HCT116 (cell line): ENCODE measurements around the gene RAB11FIP2. TPM values are rescaled to one million over a fixed set of nuclear protein-coding genes. Genes with fewer than 3 reads are reported as not detected.

ENCODE experiments used
- ATAC-seq: fragments of 200-7000 bp; cut with Tn5 transposase; 2 replicates; pipeline ENCODE4 v1.9.1; 2020; ENCODE audit warnings: mild to moderate bottlenecking, moderate library complexity
- BruUV-seq: library from RNA; stranded (reverse); fragments of 400-500 nt; replicated peaks from 2 replicates; lab custom pipeline; 2021; lab: Mats Ljungman, UMichigan
- CTCF ChIA-PET: fragments of 300-600 bp; sonication (Branson Sonifier 250); formaldehyde crosslinking; loops from one replicate; lab custom pipeline; 2021; ENCODE audit warnings: antibody characterized with exemption; lab: Charles Lee
- POLR2A ChIA-PET: fragments of 300-600, 350-600 bp; sonication (Branson Sonifier 250); formaldehyde crosslinking; loops from one replicate; lab custom pipeline; 2021; ENCODE audit warnings: antibody characterized with exemption; lab: Charles Lee
- RAD21 ChIA-PET, 2 experiments: fragments of 300-600 bp; sonication (Branson Sonifier 250); formaldehyde crosslinking; loops; one replicate each; lab custom pipeline; 2023; ENCODE audit warnings: low total read pairs in 2 of 2; ENCODE audit not compliant: uncharacterized antibody in 2 of 2, unreplicated experiment in 2 of 2, low non-redundant PET in 1 of 2; lab: Charles Lee
- DNase-seq: peaks from one replicate; pipeline ENCODE4 v3.0.0-alpha.2; 2010; ENCODE audit warnings: low read depth, low spot score
- H2AFZ ChIP-seq: fragments of 200-600 bp; shearing (Covaris generic), sonication (generic); 2 replicates; pipeline ENCODE4 v1.6.1; 2017; ENCODE audit warnings: low read depth, mixed run types, mixed read lengths, antibody characterized with exemption, low read length; ENCODE audit not compliant: poor library complexity, severe bottlenecking
- H3K27ac ChIP-seq: 2 replicates; pipeline ENCODE4 v1.5.1; 2012; ENCODE audit warnings: low read depth, low read length
- H3K27me3 ChIP-seq: fragments of 200-600 bp; sonication (generic); 2 replicates; pipeline ENCODE4 v1.6.1; 2016; ENCODE audit warnings: mixed run types, low read length, mixed read lengths; ENCODE audit not compliant: insufficient read depth
- H3K36me3 ChIP-seq, 2 experiments: fragments of 200-500 bp in 1 of 2; fragments of 200-600 bp in 1 of 2; sonication (Bioruptor generic) in 1 of 2; sonication (generic) in 1 of 2; 2 replicates each; pipeline versions ENCODE4 v1.5.1 to v1.6.1; 2014 to 2016; ENCODE audit warnings: low read length in 2 of 2, inconsistent platforms in 1 of 2, mixed read lengths in 1 of 2, mixed run types in 1 of 2; ENCODE audit not compliant: insufficient read depth in 2 of 2, control insufficient read depth in 1 of 2
- H3K4me1 ChIP-seq, 2 experiments: fragments of 200-600 bp in 1 of 2; sonication (generic) in 1 of 2; 2 replicates each; pipeline versions ENCODE4 v1.5.1 to v1.6.1; 2012 to 2017; ENCODE audit warnings: low read length in 2 of 2, inconsistent platforms in 1 of 2, mild to moderate bottlenecking in 1 of 2, mixed read lengths in 1 of 2, mixed run types in 1 of 2, moderate library complexity in 1 of 2; ENCODE audit not compliant: insufficient read depth in 2 of 2, control insufficient read depth in 1 of 2
- H3K4me2 ChIP-seq: fragments of 200-600 bp; sonication (generic); 2 replicates; pipeline ENCODE4 v1.6.1; 2017; ENCODE audit warnings: mixed run types, low read length, mixed read lengths
- H3K4me3 ChIP-seq, 2 experiments: fragments of 200-600 bp in 1 of 2; sonication (generic) in 1 of 2; replicated peaks in 1 of 2; 2 replicates each; pipeline ENCODE4 v1.5.1; 2011 to 2016; ENCODE audit warnings: low read length in 2 of 2, control low read depth in 1 of 2, low read depth in 1 of 2, mild to moderate bottlenecking in 1 of 2, mixed read lengths in 1 of 2, mixed run types in 1 of 2
- H3K79me2 ChIP-seq: fragments of 200-600 bp; sonication (generic); 2 replicates; pipeline ENCODE4 v1.6.1; 2017; ENCODE audit warnings: mild to moderate bottlenecking, mixed run types, low read length, moderate library complexity, mixed read lengths; ENCODE audit not compliant: insufficient read depth
- H3K9ac ChIP-seq: fragments of 200-600 bp; sonication (generic); 2 replicates; pipeline ENCODE4 v1.6.1; 2016; ENCODE audit warnings: low read length, mixed read lengths
- H3K9me2 ChIP-seq: fragments of 200-600 bp; sonication (generic), shearing (Covaris generic); 2 replicates; pipeline ENCODE4 v1.6.1; 2017; ENCODE audit warnings: mixed run types, mild to moderate bottlenecking, moderate library complexity; ENCODE audit not compliant: insufficient read depth
- H3K9me3 ChIP-seq, 2 experiments: fragments of 200-500 bp in 1 of 2; fragments of 200-600 bp in 1 of 2; sonication (Bioruptor generic) in 1 of 2; sonication (generic) in 1 of 2; 2 replicates each; pipeline ENCODE4 v1.6.1; 2014 to 2017; ENCODE audit warnings: low read length in 2 of 2, mixed read lengths in 2 of 2, inconsistent platforms in 1 of 2, low read depth in 1 of 2, mild to moderate bottlenecking in 1 of 2, mixed run types in 1 of 2, moderate library complexity in 1 of 2; ENCODE audit not compliant: control insufficient read depth in 1 of 2, insufficient read depth in 1 of 2
- H4K20me1 ChIP-seq: fragments of 200-600 bp; sonication (generic), shearing (Covaris generic); 2 replicates; pipeline ENCODE4 v1.6.1; 2017; ENCODE audit warnings: mixed run types, mild to moderate bottlenecking, moderate library complexity; ENCODE audit not compliant: insufficient read depth
- CBX3 ChIP-seq: IDR thresholded peaks from 2 replicates; pipeline ENCODE4 v1.6.1; 2012; ENCODE audit warnings: low read depth
- CEBPB ChIP-seq: IDR thresholded peaks from 2 replicates; pipeline ENCODE4 v1.6.1; 2012; ENCODE audit warnings: low read depth
- EGR1 ChIP-seq: IDR thresholded peaks from 2 replicates; pipeline ENCODE4 v1.6.1; 2012; ENCODE audit warnings: low read depth
- ELF1 ChIP-seq: IDR thresholded peaks from 2 replicates; pipeline ENCODE4 v1.6.1; 2012; ENCODE audit warnings: low read depth, borderline replicate concordance
- EZH2 ChIP-seq: fragments of 200-600 bp; sonication (generic); IDR thresholded peaks from 2 replicates; pipeline ENCODE4 v1.6.1; 2017; ENCODE audit warnings: antibody characterized with exemption, mixed run types
- FOSL1 ChIP-seq: IDR thresholded peaks from 2 replicates; pipeline ENCODE4 v1.6.1; 2012; ENCODE audit warnings: low read depth
- JUND ChIP-seq: IDR thresholded peaks from 2 replicates; pipeline ENCODE4 v1.6.1; 2012
- POLR2AphosphoS5 ChIP-seq: IDR thresholded peaks from 2 replicates; pipeline ENCODE4 v1.6.1; 2011; ENCODE audit warnings: mild to moderate bottlenecking, low read depth, low read length, moderate library complexity
- RAD21 ChIP-seq: IDR thresholded peaks from 2 replicates; pipeline ENCODE4 v1.6.1; 2012; ENCODE audit warnings: low read depth, mild to moderate bottlenecking
- SIN3A ChIP-seq: IDR thresholded peaks from 2 replicates; pipeline ENCODE4 v1.6.1; 2012; ENCODE audit warnings: low read depth
- SRF ChIP-seq: IDR thresholded peaks from 2 replicates; pipeline ENCODE4 v1.6.1; 2012; ENCODE audit warnings: low read depth
- TCF7L2 ChIP-seq: IDR thresholded peaks from 2 replicates; pipeline ENCODE4 v1.7.0; 2011; ENCODE audit warnings: borderline replicate concordance, inconsistent platforms; ENCODE audit not compliant: insufficient read depth, insufficient read length; ENCODE audit errors: extremely low read depth
- YY1 ChIP-seq: IDR thresholded peaks from 2 replicates; pipeline ENCODE4 v1.6.1; 2011; ENCODE audit warnings: low read length, low read depth, moderate library complexity, mild to moderate bottlenecking; ENCODE audit not compliant: insufficient replicate concordance; ENCODE audit errors: extremely low read depth
- ZFX ChIP-seq: fragments of 450-650 bp; IDR thresholded peaks from 2 replicates; pipeline ENCODE4 v1.6.1; 2017
- ZNF274 ChIP-seq: fragments of 200-500 bp; sonication (Bioruptor generic); IDR thresholded peaks from 2 replicates; pipeline ENCODE4 v1.6.1; 2014; ENCODE audit warnings: mild to moderate bottlenecking, low read depth, low read length, inconsistent platforms
- intact Hi-C: fragments of 100-400 bp; cut with micrococcal nuclease; formaldehyde crosslinking; loops from 2 replicates; pipeline ENCODE4 v1.10.0; 2022
- total RNA-seq: library from RNA; stranded (reverse); gene quantifications from one replicate; pipeline ENCODE4 v1.2.1, GENCODE V29; 2021; ENCODE audit not compliant: unreplicated experiment
- TF ChIP-seq, protein P1 (sequence below), 3 experiments: fragments of 200-600 bp in 1 of 3; sonication (generic) in 1 of 3; IDR thresholded peaks in 2 of 3; conservative IDR thresholded peaks in 1 of 3; 2 replicates each; pipeline ENCODE4 v1.5.1; 2012 to 2017; ENCODE audit warnings: low read depth in 2 of 3, low read length in 2 of 3, antibody characterized with exemption in 1 of 3, borderline replicate concordance in 1 of 3, control low read depth in 1 of 3, mild to moderate bottlenecking in 1 of 3, mixed read lengths in 1 of 3, mixed run types in 1 of 3, moderate library complexity in 1 of 3; ENCODE audit not compliant: insufficient read depth in 1 of 3
- TF ChIP-seq, protein P2 (sequence below): IDR thresholded peaks from 2 replicates; pipeline ENCODE4 v1.6.1; 2011; ENCODE audit warnings: mild to moderate bottlenecking, low read length, moderate library complexity; ENCODE audit not compliant: insufficient replicate concordance; ENCODE audit errors: extremely low read depth
- TF ChIP-seq, protein P3 (sequence below): IDR thresholded peaks from 2 replicates; pipeline ENCODE4 v1.6.1; 2012; ENCODE audit warnings: low read depth

The RAB11FIP2 gene
- total RNA-seq, 1 experiment from 2014 or later, result 16.8 TPM

DNA sequence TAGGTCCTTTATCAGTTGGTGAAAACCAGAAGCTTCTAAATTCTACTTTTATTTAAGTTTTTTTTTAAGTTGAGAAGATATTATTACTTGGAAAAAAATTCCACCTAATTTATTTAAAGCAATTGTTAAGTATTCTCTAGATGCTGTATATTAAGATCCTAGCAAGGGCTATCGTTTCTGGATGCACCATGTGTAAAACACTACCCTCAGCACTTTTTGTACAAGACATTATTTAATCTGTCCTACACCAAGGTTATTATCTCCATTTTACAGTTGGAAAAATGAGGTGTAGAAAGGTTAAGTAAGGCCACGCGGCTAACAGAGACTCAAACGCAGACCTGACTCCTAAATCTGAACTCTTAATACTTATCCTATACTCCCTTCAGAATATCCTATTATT, 19.8 kb downstream of the RAB11FIP2 start:
- no peak overlapping the region for H3K4me3 ChIP-seq
- no peaks in the 10 kb centered on the region for H4K20me1 ChIP-seq
- H3K9ac ChIP-seq, result no peak overlapping the region
- ChIA-PET CTCF (no interaction called here), RAD21 (no interaction called here), POLR2A (no interaction called here)
- H3K27ac ChIP-seq, result no peak overlapping the region
- H3K79me2 ChIP-seq, result peaks cover 3% of the 10 kb centered on the region; the same call in 1 of the 2 replicates
- intact Hi-C loops, result no loop called here
- H3K4me1 ChIP-seq, result no peaks in the 10 kb centered on the region
- H3K9me3 ChIP-seq, result no peaks in the 10 kb centered on the region
- TF ChIP-seq JUND, result no peak
- TF ChIP-seq SRF, result no peak
- no peak for TF ChIP-seq RAD21
- TF ChIP-seq ZFX, result no peak
- no peak for TF ChIP-seq CBX3
- TF ChIP-seq, protein P1, sequence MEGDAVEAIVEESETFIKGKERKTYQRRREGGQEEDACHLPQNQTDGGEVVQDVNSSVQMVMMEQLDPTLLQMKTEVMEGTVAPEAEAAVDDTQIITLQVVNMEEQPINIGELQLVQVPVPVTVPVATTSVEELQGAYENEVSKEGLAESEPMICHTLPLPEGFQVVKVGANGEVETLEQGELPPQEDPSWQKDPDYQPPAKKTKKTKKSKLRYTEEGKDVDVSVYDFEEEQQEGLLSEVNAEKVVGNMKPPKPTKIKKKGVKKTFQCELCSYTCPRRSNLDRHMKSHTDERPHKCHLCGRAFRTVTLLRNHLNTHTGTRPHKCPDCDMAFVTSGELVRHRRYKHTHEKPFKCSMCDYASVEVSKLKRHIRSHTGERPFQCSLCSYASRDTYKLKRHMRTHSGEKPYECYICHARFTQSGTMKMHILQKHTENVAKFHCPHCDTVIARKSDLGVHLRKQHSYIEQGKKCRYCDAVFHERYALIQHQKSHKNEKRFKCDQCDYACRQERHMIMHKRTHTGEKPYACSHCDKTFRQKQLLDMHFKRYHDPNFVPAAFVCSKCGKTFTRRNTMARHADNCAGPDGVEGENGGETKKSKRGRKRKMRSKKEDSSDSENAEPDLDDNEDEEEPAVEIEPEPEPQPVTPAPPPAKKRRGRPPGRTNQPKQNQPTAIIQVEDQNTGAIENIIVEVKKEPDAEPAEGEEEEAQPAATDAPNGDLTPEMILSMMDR (IDR thresholded peaks at IDR 0.05 in 2 of 3, conservative IDR thresholded peaks at IDR 0.05 in 1 of 3; ENCODE audit: borderline replicate concordance in 1 of 3, insufficient read depth in 1 of 3, low read depth in 2 of 3, low read length in 2 of 3), result no peak
- TF ChIP-seq CEBPB, result no peak
- TF ChIP-seq ZNF274, result no peak
- TF ChIP-seq, protein P2, sequence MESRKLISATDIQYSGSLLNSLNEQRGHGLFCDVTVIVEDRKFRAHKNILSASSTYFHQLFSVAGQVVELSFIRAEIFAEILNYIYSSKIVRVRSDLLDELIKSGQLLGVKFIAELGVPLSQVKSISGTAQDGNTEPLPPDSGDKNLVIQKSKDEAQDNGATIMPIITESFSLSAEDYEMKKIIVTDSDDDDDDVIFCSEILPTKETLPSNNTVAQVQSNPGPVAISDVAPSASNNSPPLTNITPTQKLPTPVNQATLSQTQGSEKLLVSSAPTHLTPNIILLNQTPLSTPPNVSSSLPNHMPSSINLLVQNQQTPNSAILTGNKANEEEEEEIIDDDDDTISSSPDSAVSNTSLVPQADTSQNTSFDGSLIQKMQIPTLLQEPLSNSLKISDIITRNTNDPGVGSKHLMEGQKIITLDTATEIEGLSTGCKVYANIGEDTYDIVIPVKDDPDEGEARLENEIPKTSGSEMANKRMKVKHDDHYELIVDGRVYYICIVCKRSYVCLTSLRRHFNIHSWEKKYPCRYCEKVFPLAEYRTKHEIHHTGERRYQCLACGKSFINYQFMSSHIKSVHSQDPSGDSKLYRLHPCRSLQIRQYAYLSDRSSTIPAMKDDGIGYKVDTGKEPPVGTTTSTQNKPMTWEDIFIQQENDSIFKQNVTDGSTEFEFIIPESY, result no peak
- TF ChIP-seq YY1, result no peak
- no peak for TF ChIP-seq TCF7L2
- TF ChIP-seq ELF1, result no peak
- no peak for TF ChIP-seq POLR2AphosphoS5
- TF ChIP-seq EZH2, result no peak
- TF ChIP-seq SIN3A, result no peak
- TF ChIP-seq FOSL1, result no peak
- TF ChIP-seq, protein P3, sequence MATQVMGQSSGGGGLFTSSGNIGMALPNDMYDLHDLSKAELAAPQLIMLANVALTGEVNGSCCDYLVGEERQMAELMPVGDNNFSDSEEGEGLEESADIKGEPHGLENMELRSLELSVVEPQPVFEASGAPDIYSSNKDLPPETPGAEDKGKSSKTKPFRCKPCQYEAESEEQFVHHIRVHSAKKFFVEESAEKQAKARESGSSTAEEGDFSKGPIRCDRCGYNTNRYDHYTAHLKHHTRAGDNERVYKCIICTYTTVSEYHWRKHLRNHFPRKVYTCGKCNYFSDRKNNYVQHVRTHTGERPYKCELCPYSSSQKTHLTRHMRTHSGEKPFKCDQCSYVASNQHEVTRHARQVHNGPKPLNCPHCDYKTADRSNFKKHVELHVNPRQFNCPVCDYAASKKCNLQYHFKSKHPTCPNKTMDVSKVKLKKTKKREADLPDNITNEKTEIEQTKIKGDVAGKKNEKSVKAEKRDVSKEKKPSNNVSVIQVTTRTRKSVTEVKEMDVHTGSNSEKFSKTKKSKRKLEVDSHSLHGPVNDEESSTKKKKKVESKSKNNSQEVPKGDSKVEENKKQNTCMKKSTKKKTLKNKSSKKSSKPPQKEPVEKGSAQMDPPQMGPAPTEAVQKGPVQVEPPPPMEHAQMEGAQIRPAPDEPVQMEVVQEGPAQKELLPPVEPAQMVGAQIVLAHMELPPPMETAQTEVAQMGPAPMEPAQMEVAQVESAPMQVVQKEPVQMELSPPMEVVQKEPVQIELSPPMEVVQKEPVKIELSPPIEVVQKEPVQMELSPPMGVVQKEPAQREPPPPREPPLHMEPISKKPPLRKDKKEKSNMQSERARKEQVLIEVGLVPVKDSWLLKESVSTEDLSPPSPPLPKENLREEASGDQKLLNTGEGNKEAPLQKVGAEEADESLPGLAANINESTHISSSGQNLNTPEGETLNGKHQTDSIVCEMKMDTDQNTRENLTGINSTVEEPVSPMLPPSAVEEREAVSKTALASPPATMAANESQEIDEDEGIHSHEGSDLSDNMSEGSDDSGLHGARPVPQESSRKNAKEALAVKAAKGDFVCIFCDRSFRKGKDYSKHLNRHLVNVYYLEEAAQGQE, result no peak
- TF ChIP-seq EGR1, result no peak
- no peaks in the 10 kb centered on the region for H3K9me2 ChIP-seq
- ATAC-seq (no peak), DNase-seq (no peak)
- no peaks in the 10 kb centered on the region for H3K36me3 ChIP-seq
- H3K4me2 ChIP-seq, result no peak overlapping the region
- H3K27me3 ChIP-seq, result no peaks in the 10 kb centered on the region
- H2AFZ ChIP-seq, result no peak overlapping the region
- no TSS peak for BruUV-seq
